Progenitor cell of endocrine pancreas (in vitro differentiated cells): ENCODE data around the gene CXCL3. TPM values are rescaled to one million over a fixed set of nuclear protein-coding genes. Genes with fewer than 3 reads are reported as not detected.

Source experiments
- DNase-seq: peaks from one replicate; pipeline ENCODE4 v3.0.0; 2021; ENCODE audit warnings: low spot score; ENCODE audit not compliant: unreplicated experiment
- H3K27ac Mint-ChIP-seq: 2 replicates; pipeline ENCODE4 v1.8.0; 2021; ENCODE audit warnings: mild to moderate bottlenecking, moderate library complexity, mixed read lengths
- H3K27me3 Mint-ChIP-seq: 2 replicates; pipeline ENCODE4 v1.8.0; 2021; ENCODE audit warnings: mixed read lengths
- H3K36me3 Mint-ChIP-seq: 2 replicates; pipeline ENCODE4 v1.8.0; 2022; ENCODE audit warnings: mixed read lengths; ENCODE audit not compliant: insufficient read depth
- H3K4me1 Mint-ChIP-seq: 2 replicates; pipeline ENCODE4 v1.8.0; 2021; ENCODE audit warnings: low read depth, mixed read lengths
- H3K4me3 Mint-ChIP-seq: 2 replicates; pipeline ENCODE4 v1.8.0; 2021; ENCODE audit warnings: low read depth, mild to moderate bottlenecking, moderate library complexity, mixed read lengths
- H3K9me3 Mint-ChIP-seq: 2 replicates; pipeline ENCODE4 v1.8.0; 2021; ENCODE audit warnings: low read depth, mixed read lengths
- total RNA-seq: library from RNA; stranded (reverse); gene quantifications from 2 replicates; pipeline ENCODE4 v1.2.1, GENCODE V29; 2021
- TF ChIP-seq, protein P1 (sequence below): fragments of 200-600 bp; sonication (generic); IDR thresholded peaks from one replicate; pipeline ENCODE4 v1.5.0; 2021; ENCODE audit warnings: antibody characterized with exemption, mild to moderate bottlenecking; ENCODE audit not compliant: unreplicated experiment

Gene CXCL3
- total RNA-seq, 1 donor from 2014 or later, result 1.7 TPM

DNA sequence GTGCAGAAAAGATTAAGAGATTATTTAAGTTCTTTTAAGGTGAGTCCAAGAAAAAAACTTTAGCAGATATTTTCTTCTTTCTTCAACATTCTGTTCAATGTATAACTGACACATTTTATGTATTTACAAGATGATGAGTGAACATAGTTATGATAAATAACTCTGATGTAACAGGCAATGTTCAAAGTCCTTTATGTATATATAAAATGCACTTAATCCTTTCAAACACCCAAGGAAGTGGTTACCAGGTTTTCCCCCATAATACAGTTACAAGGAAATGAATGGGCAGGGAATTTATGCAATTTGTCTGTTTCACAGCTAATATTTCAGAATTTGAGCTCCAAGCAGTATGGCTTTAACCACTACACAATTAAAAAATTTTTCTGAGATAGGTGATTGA is 8.2 kb downstream of the CXCL3 start:
- TF ChIP-seq, protein P1, sequence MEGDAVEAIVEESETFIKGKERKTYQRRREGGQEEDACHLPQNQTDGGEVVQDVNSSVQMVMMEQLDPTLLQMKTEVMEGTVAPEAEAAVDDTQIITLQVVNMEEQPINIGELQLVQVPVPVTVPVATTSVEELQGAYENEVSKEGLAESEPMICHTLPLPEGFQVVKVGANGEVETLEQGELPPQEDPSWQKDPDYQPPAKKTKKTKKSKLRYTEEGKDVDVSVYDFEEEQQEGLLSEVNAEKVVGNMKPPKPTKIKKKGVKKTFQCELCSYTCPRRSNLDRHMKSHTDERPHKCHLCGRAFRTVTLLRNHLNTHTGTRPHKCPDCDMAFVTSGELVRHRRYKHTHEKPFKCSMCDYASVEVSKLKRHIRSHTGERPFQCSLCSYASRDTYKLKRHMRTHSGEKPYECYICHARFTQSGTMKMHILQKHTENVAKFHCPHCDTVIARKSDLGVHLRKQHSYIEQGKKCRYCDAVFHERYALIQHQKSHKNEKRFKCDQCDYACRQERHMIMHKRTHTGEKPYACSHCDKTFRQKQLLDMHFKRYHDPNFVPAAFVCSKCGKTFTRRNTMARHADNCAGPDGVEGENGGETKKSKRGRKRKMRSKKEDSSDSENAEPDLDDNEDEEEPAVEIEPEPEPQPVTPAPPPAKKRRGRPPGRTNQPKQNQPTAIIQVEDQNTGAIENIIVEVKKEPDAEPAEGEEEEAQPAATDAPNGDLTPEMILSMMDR, result no peak
- Mint-ChIP-seq H3K27ac (no peak overlapping the region), H3K9me3 (peaks cover 10% of the 10 kb centered on the region), H3K27me3 (peaks cover 9% of the 10 kb centered on the region), H3K36me3 (no peaks in the 10 kb centered on the region), H3K4me3 (no peak overlapping the region), H3K4me1 (peaks cover 1% of the 10 kb centered on the region)
- no peak for DNase-seq

DNA sequence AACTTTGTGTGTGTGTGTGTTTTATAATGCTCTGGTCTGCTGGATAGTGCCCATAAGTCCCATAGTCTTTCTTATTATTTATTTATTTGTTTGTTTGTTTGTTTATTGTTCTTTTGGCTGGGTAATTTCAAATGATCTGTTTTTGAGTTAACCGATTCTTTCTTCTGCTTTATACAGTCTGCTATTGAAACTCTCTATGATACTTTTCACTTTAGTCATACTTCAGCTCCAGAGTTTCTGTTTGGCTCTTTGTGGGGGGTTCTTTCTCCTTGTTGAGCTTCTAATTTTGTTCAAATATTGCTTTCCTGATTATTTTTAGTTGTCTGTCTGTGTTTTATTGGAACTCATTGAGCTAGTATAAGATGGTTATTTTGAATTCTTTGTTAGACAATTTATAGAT is 10.0 kb downstream of the CXCL3 start:
- TF ChIP-seq, protein P1, result no peak
- Mint-ChIP-seq H3K9me3 (peaks cover 10% of the 10 kb centered on the region), H3K27ac (no peak overlapping the region)

DNA sequence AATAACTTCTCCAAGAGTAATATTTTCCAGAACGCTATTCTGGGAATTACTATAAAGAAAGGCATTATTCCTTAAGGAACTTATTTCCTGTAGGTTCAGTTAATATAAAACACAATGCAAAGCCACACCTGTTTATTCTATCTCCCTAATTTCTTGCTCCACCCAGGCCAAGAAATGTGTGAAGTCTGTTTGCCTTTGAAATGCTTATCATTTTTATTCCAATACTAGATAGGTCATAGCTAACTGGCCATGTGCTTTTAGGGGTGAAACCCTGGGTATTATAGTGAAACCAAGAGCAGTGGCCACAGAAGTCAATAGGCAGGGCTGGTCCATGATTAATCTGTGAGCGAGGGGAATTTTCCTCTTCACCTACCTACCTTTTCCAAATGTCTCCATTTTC is 14.8 kb downstream of the CXCL3 start:
- H3K27ac Mint-ChIP-seq, result no peak overlapping the region

More for the DNA sequence above, 10.0 kb downstream of the CXCL3 start:
- Mint-ChIP-seq H3K27me3 (peaks cover 9% of the 10 kb centered on the region), H3K4me1 (peaks cover 2% of the 10 kb centered on the region), H3K36me3 (no peaks in the 10 kb centered on the region), H3K4me3 (no peak overlapping the region)
- DNase-seq, result no peak

DNA sequence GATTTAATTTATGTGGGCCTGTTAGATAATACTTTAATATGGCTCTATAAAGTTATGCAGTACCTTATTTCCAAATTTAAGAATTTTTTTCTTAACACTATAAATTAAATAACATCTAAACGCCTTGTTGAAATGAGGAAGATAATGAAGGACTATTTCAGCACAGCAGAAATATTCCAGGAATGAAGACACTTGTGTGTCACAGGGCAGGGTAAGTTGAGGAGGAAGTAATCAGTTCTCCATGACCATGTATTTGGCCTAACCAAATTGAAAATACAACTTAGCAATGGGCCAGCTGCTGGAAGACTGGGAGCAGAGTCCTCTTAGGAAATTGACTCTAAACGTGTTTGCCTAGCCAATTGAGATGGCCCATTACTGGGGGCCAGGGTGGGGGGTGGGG is 16.9 kb downstream of the CXCL3 start:
- H3K4me1 Mint-ChIP-seq, result peaks cover 2% of the 10 kb centered on the region
- H3K27me3 Mint-ChIP-seq, result no peaks in the 10 kb centered on the region
- TF ChIP-seq, protein P1, result no peak
- no peak for DNase-seq
- H3K4me3 Mint-ChIP-seq, result no peak overlapping the region
- no peaks in the 10 kb centered on the region for H3K36me3 Mint-ChIP-seq
- no peak overlapping the region for H3K27ac Mint-ChIP-seq
- peaks cover 10% of the 10 kb centered on the region for H3K9me3 Mint-ChIP-seq

More for the DNA sequence above, 14.8 kb downstream of the CXCL3 start:
- H3K4me3 Mint-ChIP-seq, result no peak overlapping the region
- no peaks in the 10 kb centered on the region for H3K36me3 Mint-ChIP-seq
- TF ChIP-seq, protein P1, result no peak
- H3K27me3 Mint-ChIP-seq, result no peaks in the 10 kb centered on the region
- peaks cover 10% of the 10 kb centered on the region for H3K9me3 Mint-ChIP-seq
- H3K4me1 Mint-ChIP-seq, result peaks cover 2% of the 10 kb centered on the region
- no peak for DNase-seq

DNA sequence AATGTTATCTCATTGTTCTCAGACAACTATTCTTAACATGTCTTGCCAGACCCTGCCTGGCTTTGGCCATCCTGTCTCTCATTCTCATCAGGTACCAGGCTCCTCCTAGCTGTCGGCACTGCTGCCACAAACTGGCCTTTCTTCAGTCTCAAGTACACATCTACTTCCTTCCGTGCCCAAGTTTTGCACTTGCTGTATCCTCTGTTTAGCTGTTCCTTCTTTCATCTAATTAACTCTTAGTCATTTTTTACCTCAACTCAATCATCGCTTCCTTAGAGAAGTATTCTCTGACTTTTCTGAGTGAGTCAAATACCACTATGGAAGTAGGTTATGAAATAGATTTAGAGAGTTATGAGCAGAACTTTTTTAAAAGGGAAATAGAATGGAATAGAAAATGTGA is 19.7 kb downstream of the CXCL3 start:
- peaks cover 1% of the 10 kb centered on the region for H3K27me3 Mint-ChIP-seq
- no peak overlapping the region for H3K4me3 Mint-ChIP-seq
- no peak for DNase-seq
- H3K36me3 Mint-ChIP-seq, result no peaks in the 10 kb centered on the region
- no peaks in the 10 kb centered on the region for H3K9me3 Mint-ChIP-seq
- TF ChIP-seq, protein P1, result no peak
- H3K27ac Mint-ChIP-seq, result no peak overlapping the region
- no peaks in the 10 kb centered on the region for H3K4me1 Mint-ChIP-seq
